CD4-positive, CD25-positive, alpha-beta regulatory T cell (primary cell): ENCODE measurements around the gene SLAIN1. TPM values are rescaled to one million over a fixed set of nuclear protein-coding genes. Genes with fewer than 3 reads are reported as not detected.

Source experiments
- ATAC-seq, 2 donors: fragments of 150-1000 bp; cut with Tn5 transposase; one replicate each; pipeline ENCODE4 v1.10.0; 2021; ENCODE audit warnings: low read depth in 2 of 2, moderate number of reproducible peaks in 2 of 2, moderate library complexity in 1 of 2
- DNase-seq, 3 donors: peaks; one replicate each; pipeline versions ENCODE4 v3.0.0 to v3.0.0-alpha.2; 2012 to 2022; ENCODE audit warnings: mixed read lengths in 1 of 3
- H3K27ac ChIP-seq: one replicate; pipeline ENCODE4 v1.7.0; 2013; ENCODE audit warnings: mild to moderate bottlenecking, low read length; ENCODE audit not compliant: insufficient read depth, poor library complexity, severe bottlenecking
- H3K27me3 ChIP-seq: one replicate; pipeline ENCODE4 v1.7.0; 2013; ENCODE audit warnings: low read length; ENCODE audit not compliant: control insufficient read depth, insufficient read depth
- H3K36me3 ChIP-seq: one replicate; pipeline ENCODE4 v1.7.0; 2013; ENCODE audit warnings: mild to moderate bottlenecking, low read length, moderate library complexity; ENCODE audit not compliant: control insufficient read depth, insufficient read depth
- H3K4me1 ChIP-seq: 2 replicates; pipeline ENCODE4 v1.7.0; 2013; ENCODE audit warnings: mild to moderate bottlenecking, low read length; ENCODE audit not compliant: insufficient read depth, control insufficient read depth, poor library complexity, severe bottlenecking
- H3K4me3 ChIP-seq: one replicate; pipeline ENCODE4 v1.7.0; 2013; ENCODE audit warnings: low read depth, mild to moderate bottlenecking, low read length, moderate library complexity
- H3K9me3 ChIP-seq, 2 experiments: 1 replicate in 1 of 2; 2 replicates in 1 of 2; pipeline ENCODE4 v1.7.0; 2013; ENCODE audit warnings: low read length in 2 of 2, mild to moderate bottlenecking in 1 of 2, moderate library complexity in 1 of 2; ENCODE audit not compliant: control insufficient read depth in 2 of 2
- H3K27ac Mint-ChIP-seq, 3 donors: one replicate each; pipeline ENCODE4 v1.8.0; 2020 to 2022; ENCODE audit warnings: mild to moderate bottlenecking in 3 of 3, mixed read lengths in 3 of 3, moderate library complexity in 2 of 3
- H3K27me3 Mint-ChIP-seq: one replicate; pipeline ENCODE4 v1.8.0; 2022; ENCODE audit warnings: mild to moderate bottlenecking, mixed read lengths
- H3K36me3 Mint-ChIP-seq: one replicate; pipeline ENCODE4 v1.8.0; 2020; ENCODE audit warnings: mixed read lengths
- H3K4me1 Mint-ChIP-seq, 4 donors: one replicate each; pipeline ENCODE4 v1.8.0; 2020 to 2022; ENCODE audit warnings: mixed read lengths in 4 of 4, mild to moderate bottlenecking in 1 of 4
- H3K4me3 Mint-ChIP-seq, 4 donors: one replicate each; pipeline ENCODE4 v1.8.0; 2020 to 2022; ENCODE audit warnings: mild to moderate bottlenecking in 4 of 4, mixed read lengths in 4 of 4, moderate library complexity in 3 of 4
- H3K9me3 Mint-ChIP-seq, 7 donors: one replicate each; pipeline ENCODE4 v1.8.0; 2020 to 2022; ENCODE audit warnings: mixed read lengths in 7 of 7, mild to moderate bottlenecking in 3 of 7, moderate library complexity in 2 of 7
- polyA plus RNA-seq, 4 donors: library from polyadenylated mRNA; unstranded; fragments of 300-500 nt; fragmentation: Illumina TruSeq; gene quantifications; one replicate each; pipeline ENCODE4 v1.2.3, GENCODE V29; 2021
- total RNA-seq: library from RNA; stranded (reverse); gene quantifications from one replicate; pipeline ENCODE4 v1.2.3, GENCODE V29; 2022

SLAIN1 gene
- total and polyA plus RNA-seq, 5 donors from 2014 or later: 22.0 to 42.0 (median 27.7) TPM

GRCh38 chr13:77767413-77767812 lies 69.9 kb downstream of the SLAIN1 start:
- no peak overlapping the region for H3K27ac ChIP-seq
- H3K27me3 Mint-ChIP-seq: no peaks in the 10 kb centered on the region
- no peaks in the 10 kb centered on the region for H3K9me3 Mint-ChIP-seq
- DNase-seq: no peak
- no peak overlapping the region for H3K27ac Mint-ChIP-seq
- H3K36me3 Mint-ChIP-seq: peaks cover 60% of the 10 kb centered on the region
- no peak overlapping the region for H3K4me3 ChIP-seq
- no peaks in the 10 kb centered on the region for H3K27me3 ChIP-seq
- H3K4me3 Mint-ChIP-seq: no peak overlapping the region
- peaks cover 19% of the 10 kb centered on the region for H3K36me3 ChIP-seq
- H3K9me3 ChIP-seq: no peaks in the 10 kb centered on the region
- H3K4me1 ChIP-seq: no peaks in the 10 kb centered on the region
- ATAC-seq: no peak
- H3K4me1 Mint-ChIP-seq: peaks cover 0 to 2% (median 0%) of the 10 kb centered on the region in 4 donors

- H3K9me3 ChIP-seq: no peaks in the 10 kb centered on the region
- no peak overlapping the region for H3K4me3 ChIP-seq
- no peaks in the 10 kb centered on the region for H3K36me3 ChIP-seq
- no peaks in the 10 kb centered on the region for H3K4me1 ChIP-seq
- H3K36me3 Mint-ChIP-seq: peaks cover 5% of the 10 kb centered on the region
- ATAC-seq (no peak), DNase-seq (no peak)
- H3K4me1 Mint-ChIP-seq: peaks cover 0 to 3% (median 0%) of the 10 kb centered on the region in 4 donors
- no peak overlapping the region for H3K4me3 Mint-ChIP-seq
- H3K27me3 ChIP-seq: no peaks in the 10 kb centered on the region
- no peak overlapping the region for H3K27ac ChIP-seq
- H3K27ac Mint-ChIP-seq: no peak overlapping the region
- no peaks in the 10 kb centered on the region for H3K27me3 Mint-ChIP-seq
- peaks cover 0 to 2% (median 0%) of the 10 kb centered on the region in 7 donors for H3K9me3 Mint-ChIP-seq
These were observed 76.7 kb downstream of the SLAIN1 start for GRCh38 chr13:77774181-77774580.

- Mint-ChIP-seq H3K9me3 (peaks cover 0 to 2% (median 0%) of the 10 kb centered on the region in 7 donors), H3K27ac (no peak overlapping the region), H3K4me3 (no peak overlapping the region), H3K36me3 (no peaks in the 10 kb centered on the region), H3K27me3 (no peaks in the 10 kb centered on the region), H3K4me1 (peaks cover 5 to 14% (median 9%) of the 10 kb centered on the region in 4 donors)
- DNase-seq (no peak), ATAC-seq (no peak)
- no peak overlapping the region for H3K4me3 ChIP-seq
- no peaks in the 10 kb centered on the region for H3K36me3 ChIP-seq
- H3K4me1 ChIP-seq: no peaks in the 10 kb centered on the region
- no peak overlapping the region for H3K27ac ChIP-seq
- H3K9me3 ChIP-seq: no peaks in the 10 kb centered on the region
- no peaks in the 10 kb centered on the region for H3K27me3 ChIP-seq
These were observed 79.2 kb downstream of the SLAIN1 start for GRCh38 chr13:77776704-77777103.

GRCh38 chr13:77779552-77780272 lies 82.2 kb downstream of the SLAIN1 start:
- Histone ChIP-seq H3K27me3 (no peaks in the 10 kb centered on the region), H3K4me3 (no peak overlapping the region), H3K27ac (no peak overlapping the region), H3K4me1 (no peaks in the 10 kb centered on the region), H3K9me3 (no peaks in the 10 kb centered on the region), H3K36me3 (no peaks in the 10 kb centered on the region)
- H3K36me3 Mint-ChIP-seq: no peaks in the 10 kb centered on the region
- peak overlapping the region in 1 of 3 donors; percentile 10 for H3K27ac Mint-ChIP-seq
- peaks cover 5 to 14% (median 8%) of the 10 kb centered on the region in 4 donors for H3K4me1 Mint-ChIP-seq
- H3K9me3 Mint-ChIP-seq: no peaks in the 10 kb centered on the region
- ATAC-seq (peak; percentile 58 to 62), DNase-seq (peak in 2 of 3 donors; percentile 23 to 77)
- H3K27me3 Mint-ChIP-seq: peaks cover 5% of the 10 kb centered on the region
- no peak overlapping the region for H3K4me3 Mint-ChIP-seq

- DNase-seq (no peak), ATAC-seq (no peak)
- Histone ChIP-seq H3K36me3 (no peaks in the 10 kb centered on the region), H3K27ac (no peak overlapping the region), H3K9me3 (no peaks in the 10 kb centered on the region), H3K4me1 (no peaks in the 10 kb centered on the region), H3K4me3 (no peak overlapping the region), H3K27me3 (no peaks in the 10 kb centered on the region)
- Mint-ChIP-seq H3K4me3 (no peak overlapping the region), H3K27me3 (peaks cover 5% of the 10 kb centered on the region), H3K9me3 (peaks cover 0 to 1% (median 0%) of the 10 kb centered on the region in 7 donors), H3K4me1 (peaks cover 5 to 14% (median 8%) of the 10 kb centered on the region in 4 donors), H3K36me3 (no peaks in the 10 kb centered on the region), H3K27ac (no peak overlapping the region)
These were observed 84.3 kb downstream of the SLAIN1 start for GRCh38 chr13:77781808-77782207.

- no peaks in the 10 kb centered on the region for H3K9me3 ChIP-seq
- H3K27ac ChIP-seq: no peak overlapping the region
- DNase-seq: no peak
- H3K27me3 Mint-ChIP-seq: peaks cover 5% of the 10 kb centered on the region
- peaks cover 0 to 4% (median 0%) of the 10 kb centered on the region in 7 donors for H3K9me3 Mint-ChIP-seq
- H3K27me3 ChIP-seq: no peaks in the 10 kb centered on the region
- peaks cover 6% of the 10 kb centered on the region for H3K36me3 Mint-ChIP-seq
- peaks cover 5 to 13% (median 8%) of the 10 kb centered on the region in 4 donors for H3K4me1 Mint-ChIP-seq
- no peak overlapping the region for H3K4me3 Mint-ChIP-seq
- H3K36me3 ChIP-seq: no peaks in the 10 kb centered on the region
- ATAC-seq: no peak
- H3K27ac Mint-ChIP-seq: no peak overlapping the region
- H3K4me1 ChIP-seq: no peaks in the 10 kb centered on the region
- no peak overlapping the region for H3K4me3 ChIP-seq
These were observed 87.0 kb downstream of the SLAIN1 start for GRCh38 chr13:77784515-77784914.

- ATAC-seq: no peak
- Mint-ChIP-seq H3K27me3 (peaks cover 5% of the 10 kb centered on the region), H3K4me1 (no peaks in the 10 kb centered on the region)
These were observed 89.3 kb downstream of the SLAIN1 start for GRCh38 chr13:77786695-77787287.

More at GRCh38 chr13:77786695-77787287, 89.3 kb downstream of the SLAIN1 start:
- Mint-ChIP-seq H3K4me3 (no peak overlapping the region), H3K27ac (no peak overlapping the region), H3K36me3 (peaks cover 6% of the 10 kb centered on the region), H3K9me3 (peaks cover 0 to 19% (median 2%) of the 10 kb centered on the region in 7 donors)
- Histone ChIP-seq H3K4me3 (no peak overlapping the region), H3K27ac (no peak overlapping the region), H3K9me3 (peaks cover 5 to 16% of the 10 kb centered on the region in 2 experiments), H3K27me3 (no peaks in the 10 kb centered on the region), H3K36me3 (no peaks in the 10 kb centered on the region), H3K4me1 (no peaks in the 10 kb centered on the region)
- no peak for DNase-seq
